GM23248 (cell line): ENCODE results near the gene CEACAM5.

Experiments used
- EZH2 ChIP-seq: fragments of 200-600 bp; sonication (generic); IDR thresholded peaks from 2 replicates; pipeline ENCODE4 v1.6.1; 2018; ENCODE audit warnings: antibody characterized with exemption, mild to moderate bottlenecking; ENCODE audit not compliant: insufficient read depth, poor library complexity, severe bottlenecking
- EZH2phosphoT487 ChIP-seq: fragments of 200-600 bp; sonication (generic); IDR thresholded peaks from 2 replicates; pipeline ENCODE4 v1.6.1; 2018; ENCODE audit warnings: antibody characterized with exemption, moderate library complexity, mild to moderate bottlenecking, low read depth; ENCODE audit not compliant: insufficient read depth

GRCh38 chr19:41776700-41777099, 68.3 kb downstream of the CEACAM5 start:
- TF ChIP-seq EZH2 = no peak
- no peak for TF ChIP-seq EZH2phosphoT487
